IMR-90 (cell line): Measurements from ENCODE around the gene ABCA2. TPM values are rescaled to one million over a fixed set of nuclear protein-coding genes. Genes with fewer than 3 reads are reported as not detected.

ENCODE experiments used
- ATAC-seq: fragments of 200-7000 bp; cut with Tn5 transposase; 2 replicates; pipeline ENCODE4 v1.9.1; 2020; ENCODE audit warnings: low read depth, mild to moderate bottlenecking, moderate library complexity
- BruUV-seq: library from RNA; stranded (reverse); fragments of 400-500 nt; replicated peaks from 2 replicates; lab custom pipeline; 2021; lab: Mats Ljungman, UMichigan
- CTCF ChIA-PET: fragments of 300-600 bp; formaldehyde crosslinking; extraction: SDS; loops from one replicate; lab custom pipeline; 2021; ENCODE audit warnings: antibody characterized with exemption; lab: Yijun Ruan, JAX
- POLR2A ChIA-PET: fragments of 300-600 bp; sonication (Branson Sonifier 250); formaldehyde crosslinking; loops from one replicate; lab custom pipeline; 2022; ENCODE audit warnings: antibody characterized with exemption; ENCODE audit not compliant: unreplicated experiment; lab: Charles Lee
- DNase-seq: peaks from one replicate; pipeline ENCODE4 v3.0.0; 2013
- H2AFZ ChIP-seq: replicated peaks from 2 replicates; pipeline ENCODE3; 2013; ENCODE audit warnings: low read length, mild to moderate bottlenecking; ENCODE audit not compliant: poor library complexity
- H2AK5ac ChIP-seq: 2 replicates; pipeline ENCODE4 v1.6.1; 2013; ENCODE audit warnings: low read depth, low read length, inconsistent platforms
- H2AK9ac ChIP-seq: replicated peaks from 2 replicates; pipeline ENCODE3; 2013; ENCODE audit warnings: mild to moderate bottlenecking, low read depth, low read length, moderate library complexity; ENCODE audit not compliant: poor library complexity
- H2BK120ac ChIP-seq: 2 replicates; pipeline ENCODE4 v1.6.1; 2013; ENCODE audit warnings: low read depth, low read length, inconsistent platforms
- H2BK15ac ChIP-seq: 3 replicates; pipeline ENCODE4 v1.6.1; 2013; ENCODE audit warnings: low read depth, low read length, inconsistent platforms
- H2BK20ac ChIP-seq: 2 replicates; pipeline ENCODE4 v1.6.1; 2013; ENCODE audit warnings: low read depth, mild to moderate bottlenecking, inconsistent platforms, low read length, moderate library complexity
- H2BK5ac ChIP-seq: 2 replicates; pipeline ENCODE4 v1.6.1; 2013; ENCODE audit warnings: mild to moderate bottlenecking, low read depth, low read length, inconsistent platforms; ENCODE audit not compliant: poor library complexity, severe bottlenecking
- H3K14ac ChIP-seq: replicated peaks from 2 replicates; pipeline ENCODE4 v1.6.1; 2013; ENCODE audit warnings: low read depth, low read length, inconsistent platforms
- H3K18ac ChIP-seq: 2 replicates; pipeline ENCODE4 v1.6.1; 2013; ENCODE audit warnings: low read depth, low read length, control low read depth
- H3K23ac ChIP-seq: 2 replicates; pipeline ENCODE4 v1.6.1; 2013; ENCODE audit warnings: low read depth, low read length, inconsistent platforms
- H3K27ac ChIP-seq: 2 replicates; pipeline ENCODE4 v1.5.1; 2013; ENCODE audit warnings: mild to moderate bottlenecking, control low read depth, low read length; ENCODE audit not compliant: insufficient read depth
- H3K27me3 ChIP-seq: 2 replicates; pipeline ENCODE4 v1.6.1; 2013; ENCODE audit warnings: low read length; ENCODE audit not compliant: control insufficient read depth, insufficient read depth
- H3K36me3 ChIP-seq: 2 replicates; pipeline ENCODE4 v1.6.1; 2013; ENCODE audit warnings: low read length, mixed read lengths; ENCODE audit not compliant: control insufficient read depth, insufficient read depth
- H3K4ac ChIP-seq: 2 replicates; pipeline ENCODE4 v1.6.1; 2013; ENCODE audit warnings: low read depth, low read length, inconsistent platforms
- H3K4me1 ChIP-seq: 2 replicates; pipeline ENCODE4 v1.6.1; 2013; ENCODE audit warnings: low read length, mixed read lengths; ENCODE audit not compliant: control insufficient read depth, insufficient read depth
- H3K4me2 ChIP-seq: 2 replicates; pipeline ENCODE4 v1.6.1; 2013; ENCODE audit warnings: low read depth, mild to moderate bottlenecking, control low read depth, low read length, moderate library complexity
- H3K4me3 ChIP-seq: 2 replicates; pipeline ENCODE4 v1.5.1; 2013; ENCODE audit warnings: low read depth, mild to moderate bottlenecking, control low read depth, low read length, moderate library complexity; ENCODE audit not compliant: insufficient read depth
- H3K56ac ChIP-seq: 2 replicates; pipeline ENCODE4 v1.6.1; 2013; ENCODE audit warnings: low read length, inconsistent platforms; ENCODE audit not compliant: insufficient read depth; ENCODE audit errors: extremely low read depth
- H3K79me1 ChIP-seq, 2 experiments: 2 replicates each; pipeline ENCODE4 v1.6.1; 2013; ENCODE audit warnings: low read length in 2 of 2, inconsistent platforms in 1 of 2, low read depth in 1 of 2
- H3K9ac ChIP-seq: 2 replicates; pipeline ENCODE4 v1.6.1; 2013; ENCODE audit warnings: low read depth, low read length, control low read depth
- H3K9me1 ChIP-seq: 2 replicates; pipeline ENCODE4 v1.6.1; 2013; ENCODE audit warnings: low read length, inconsistent platforms; ENCODE audit not compliant: insufficient read depth
- H3K9me3 ChIP-seq: 2 replicates; pipeline ENCODE4 v1.6.1; 2013; ENCODE audit warnings: low read length; ENCODE audit not compliant: control insufficient read depth, insufficient read depth
- H4K20me1 ChIP-seq: 2 replicates; pipeline ENCODE4 v1.6.1; 2013; ENCODE audit warnings: low read length, inconsistent platforms; ENCODE audit not compliant: insufficient read depth
- H4K5ac ChIP-seq: 2 replicates; pipeline ENCODE4 v1.6.1; 2013; ENCODE audit warnings: mild to moderate bottlenecking, low read depth, low read length, control low read depth
- H4K8ac ChIP-seq, 2 experiments: 2 replicates each; pipeline ENCODE4 v1.6.1; 2013; ENCODE audit warnings: low read depth in 2 of 2, low read length in 2 of 2, control low read depth in 1 of 2, inconsistent platforms in 1 of 2
- H4K91ac ChIP-seq: 2 replicates; pipeline ENCODE4 v1.6.1; 2013; ENCODE audit warnings: low read depth, low read length, inconsistent platforms; ENCODE audit not compliant: insufficient read depth
- CHD1 ChIP-seq: IDR thresholded peaks from 2 replicates; pipeline ENCODE4 v1.6.1; 2012; ENCODE audit warnings: low read depth, low read length, improper control_type of control experiment
- FOS ChIP-seq: fragments of 150-350 bp; IDR thresholded peaks from 2 replicates; pipeline ENCODE4 v1.6.1; 2016; ENCODE audit warnings: low read depth, low read length
- NFE2L2 ChIP-seq: fragments of 150-350 bp; IDR thresholded peaks from 2 replicates; pipeline ENCODE4 v1.6.1; 2016; ENCODE audit warnings: low read depth, mild to moderate bottlenecking, low read length
- RCOR1 ChIP-seq: IDR thresholded peaks from 2 replicates; pipeline ENCODE4 v1.6.1; 2012; ENCODE audit warnings: mild to moderate bottlenecking, low read length, improper control_type of control experiment; ENCODE audit not compliant: insufficient replicate concordance
- SMC3 ChIP-seq: fragments of 150-350 bp; IDR thresholded peaks from 2 replicates; pipeline ENCODE4 v1.6.1; 2016; ENCODE audit warnings: low read depth, mild to moderate bottlenecking, antibody characterized with exemption, low read length, moderate library complexity
- WGBS, 2 experiments: methylation state at CpG; one replicate each; pipeline versions ENCODE4 v1.1.5 to v1.1.7; 2013; ENCODE audit warnings: missing lambda C conversion rate in 2 of 2; ENCODE audit not compliant: insufficient read length in 1 of 2; ENCODE audit errors: extremely low coverage in 2 of 2; 5-methylcytosine and 5-hydroxymethylcytosine counted together
- dilution Hi-C: fragments of 300-500 bp; cut with HindIII; formaldehyde crosslinking; loops from one replicate; pipeline ENCODE4 v1.14.3; 2018; ENCODE audit warnings: low sequenced_read_pairs; ENCODE audit not compliant: unreplicated experiment
- in situ Hi-C: fragments of 300-500 bp; cut with MboI; formaldehyde crosslinking; loops from 3 replicates; pipeline ENCODE4 v1.14.3; 2019; ENCODE audit warnings: low sequenced_read_pairs, inconsistent platforms, mixed read lengths
- intact Hi-C: fragments of 100-400 bp; cut with micrococcal nuclease; formaldehyde crosslinking; loops from 2 replicates; pipeline ENCODE4 v1.10.0; 2022
- polyA plus RNA-seq, 3 experiments: library from polyadenylated mRNA; depleted of rRNA; stranded (reverse); fragments of >200 nt; gene quantifications; 2 replicates each; pipeline ENCODE4 v1.2.3, GENCODE V29; 2012; ENCODE audit warnings: low replicate concordance in 1 of 3
- total RNA-seq: library from RNA; depleted of rRNA; stranded (reverse); fragments of >200 nt; gene quantifications from 2 replicates; pipeline ENCODE4 v1.2.3, GENCODE V29; 2012

The ABCA2 gene
- total and polyA plus RNA-seq, 2 of the 4 experiments (the other 2 are of a cell fraction), result 3.8 to 46.0 TPM

DNA sequence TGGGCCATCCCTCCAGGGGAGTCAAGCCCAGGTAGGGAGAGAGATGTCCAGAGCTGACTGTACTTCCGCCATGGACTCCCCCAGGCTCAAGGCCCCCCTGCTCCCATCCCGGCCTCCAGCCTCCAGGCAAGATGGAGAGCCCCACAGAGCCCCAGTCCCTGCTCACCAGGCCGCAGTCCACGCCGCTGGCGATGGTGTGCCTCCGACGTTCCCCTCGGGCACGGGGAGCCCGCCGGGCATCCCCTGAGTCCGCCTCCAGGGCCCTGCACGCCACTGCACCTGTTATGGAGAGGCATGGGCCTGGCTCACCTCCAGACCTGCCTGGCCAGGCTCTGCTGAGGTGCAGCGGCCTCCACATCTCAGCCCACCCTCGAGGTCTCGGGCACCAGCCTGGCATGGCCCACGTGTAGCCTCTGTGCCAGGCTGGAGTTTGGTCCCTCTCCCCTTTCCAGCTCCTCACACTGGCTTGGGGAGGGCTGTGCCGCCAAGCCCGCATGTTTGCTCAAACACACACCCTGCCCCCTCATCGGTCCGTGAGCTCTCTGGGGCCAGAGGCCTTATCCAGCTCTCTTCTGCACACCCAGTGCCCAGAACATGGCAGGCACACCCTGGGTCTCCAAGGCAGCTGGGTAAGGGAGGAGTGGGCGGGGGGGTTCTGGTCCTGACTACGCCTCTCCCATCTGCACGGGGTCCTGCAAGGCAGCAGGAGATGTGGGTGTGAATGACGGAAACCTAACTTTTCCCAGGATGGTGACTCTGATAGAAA is 38.2 kb upstream of the ABCA2 start:
- Histone ChIP-seq H3K79me1 (peaks cover 2 to 11% of the 10 kb centered on the region in 2 experiments), H2AK5ac (no peak overlapping the region), H3K9ac (no peak overlapping the region), H3K27ac (no peak overlapping the region), H3K36me3 (no peaks in the 10 kb centered on the region), H3K27me3 (no peaks in the 10 kb centered on the region; the same call in 1 of the 2 replicates), H2AK9ac (no peak overlapping the region), H3K4ac (no peak overlapping the region), H3K9me1 (no peaks in the 10 kb centered on the region), H3K4me3 (no peak overlapping the region), H4K91ac (no peak overlapping the region), H3K14ac (no peak overlapping the region), H3K23ac (no peak overlapping the region), H3K56ac (no peak overlapping the region), H2AFZ (no peak overlapping the region), H2BK5ac (no peak overlapping the region), H3K4me2 (no peak overlapping the region), H3K18ac (no peak overlapping the region), H4K5ac (no peak overlapping the region), H2BK20ac (no peak overlapping the region), H3K9me3 (no peaks in the 10 kb centered on the region), H2BK15ac (no peak overlapping the region), H4K8ac (no peak overlapping the region), H2BK120ac (no peak overlapping the region), H4K20me1 (no peaks in the 10 kb centered on the region), H3K4me1 (peaks cover 3% of the 10 kb centered on the region; the same call in 1 of the 2 replicates)
- no peak for TF ChIP-seq SMC3
- TF ChIP-seq CHD1, result no peak
- no peak for TF ChIP-seq NFE2L2
- TF ChIP-seq FOS, result no peak
- TF ChIP-seq RCOR1, result no peak
- CTCF ChIA-PET, result interaction anchor here (1.1 kb wide), 1 partner anchor 20 kb away, joined by 4 read pairs; no protein-coding TSS in a partner anchor
- BruUV-seq, result no TSS peak
- intact Hi-C loops, result no loop called here
- POLR2A ChIA-PET, result no interaction called here
- WGBS, 2 experiments, result 91% methylated on average over 9 of the region's 26 CpGs; no CpG with 5 or more reads in 1 of the 2 experiments
- DNase-seq (no peak), ATAC-seq (no peak)
- dilution Hi-C loops, result no loop called here
- in situ Hi-C loops, result no loop called here
